Stimulated activated CD4-positive, alpha-beta T cell treated with anti-CD3 and anti-CD28 coated beads, Interleukin-12 subunit alpha, Interleukin-12 subunit beta, amount 100 ng/mL, for 48 hours (primary cell): ENCODE measurements around the gene C16orf46.
A peak's percentile ranks its signal among the peaks of the same experiment; 100 is the strongest.
"Not testable (repeated sequence)": the region's sequence is repeated elsewhere in the genome, so short reads cannot be mapped to it uniquely, and the experiment has no call there.

Experiments
- DNase-seq, 3 donors: peaks; one replicate each; pipeline ENCODE4 v3.0.0-alpha.2; 2020; ENCODE audit warnings: low read depth in 2 of 3, low spot score in 1 of 3

Gene C16orf46, protein sequence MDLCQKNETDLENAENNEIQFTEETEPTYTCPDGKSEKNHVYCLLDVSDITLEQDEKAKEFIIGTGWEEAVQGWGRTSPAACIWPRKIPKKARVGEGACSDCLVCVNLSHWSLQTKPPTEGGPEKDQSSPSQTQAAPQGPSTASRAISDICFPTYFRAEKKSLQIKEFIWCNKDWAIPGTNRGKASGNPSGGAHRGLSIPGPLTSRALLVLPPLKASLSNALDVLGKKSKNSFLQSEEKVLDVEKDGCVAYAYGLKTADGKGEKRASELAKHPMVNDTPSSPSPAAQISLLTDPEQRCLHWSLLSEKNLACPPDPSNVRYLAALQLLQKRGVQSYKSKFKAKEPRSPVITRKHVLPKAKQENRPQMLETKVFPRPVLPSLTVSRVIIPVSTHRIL

DNA sequence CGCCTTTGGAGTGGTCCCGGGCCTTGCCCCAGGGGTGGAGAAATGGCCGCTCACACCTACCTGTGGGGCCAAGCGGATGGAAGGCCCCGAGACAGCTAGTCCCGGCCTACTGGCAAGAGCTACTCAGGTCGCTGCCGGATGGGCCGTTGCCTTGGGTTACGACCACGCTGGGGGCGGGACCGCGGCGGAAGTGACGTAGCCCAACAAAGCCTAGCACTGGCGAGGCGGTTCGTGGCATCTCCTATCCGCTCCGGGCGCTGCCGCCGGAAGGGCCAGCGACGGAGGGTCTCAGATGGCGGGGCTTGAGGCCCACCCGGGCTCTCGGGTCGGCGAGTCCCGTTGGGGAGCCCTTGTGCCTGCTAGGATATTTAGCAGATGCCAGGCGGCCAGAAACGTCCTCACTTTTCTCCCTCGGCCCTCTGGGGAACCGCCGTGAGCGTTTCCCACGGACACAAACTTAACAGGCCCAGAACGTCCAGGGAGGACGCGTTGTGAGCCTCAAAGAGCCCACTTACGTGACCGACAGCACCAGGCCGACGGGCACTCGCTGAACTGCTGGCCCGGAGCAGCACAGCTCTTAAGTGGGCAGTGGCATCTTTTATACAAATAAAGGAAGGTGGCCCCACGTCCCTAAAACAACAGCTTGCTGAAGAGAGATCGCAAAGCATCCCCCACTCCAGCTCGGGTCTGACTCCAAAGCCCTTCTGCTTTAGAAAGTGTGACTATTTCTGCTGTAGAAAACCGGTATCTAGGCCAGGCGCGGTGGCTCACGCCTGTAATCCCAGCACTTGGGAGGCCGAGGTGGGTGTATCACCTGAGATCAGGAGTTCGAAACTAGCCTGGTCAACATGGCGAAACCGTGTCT lies at the start of gene C16orf46:
C16orf46 (minus strand) TSS at position 163 of the 865 bp plus-strand sequence. CDS start 13,283 bp downstream, outside the sequence.
- DNase-seq: peak; percentile 95 to 97 (median 96)

GRCh38 chr16:81123092-81123852 lies 46.2 kb upstream of the C16orf46 start:
- no peak for DNase-seq

DNA sequence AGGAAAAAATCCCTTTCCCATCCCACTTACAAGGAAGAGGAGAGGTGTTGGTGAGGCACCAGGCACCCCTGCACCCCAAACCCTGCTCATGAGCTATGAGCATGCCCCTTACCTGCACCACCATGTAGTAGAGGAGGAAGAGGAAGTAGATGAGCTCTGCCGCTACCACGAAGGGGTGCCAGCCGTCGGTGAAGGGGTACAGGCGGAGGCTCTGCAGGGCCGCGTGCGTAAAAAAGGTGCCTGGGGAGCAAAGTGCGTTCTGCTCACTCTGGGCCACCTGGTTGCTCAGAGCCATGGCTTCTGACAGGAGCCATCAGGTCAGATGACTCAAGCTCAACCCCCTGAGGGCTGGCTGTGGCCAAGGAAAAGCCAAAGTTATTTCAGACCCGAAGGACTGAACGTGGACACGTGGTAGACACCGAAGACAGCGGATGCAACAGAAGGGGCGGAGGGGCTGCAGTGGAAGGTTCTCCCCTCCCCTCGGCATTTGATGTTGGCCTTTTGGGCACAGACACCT lies 44.5 kb upstream of the C16orf46 start:
- DNase-seq: no peak

- DNase-seq: no peak
Observed at GRCh38 chr16:81117436-81117835, 40.4 kb upstream of the C16orf46 start.

DNA sequence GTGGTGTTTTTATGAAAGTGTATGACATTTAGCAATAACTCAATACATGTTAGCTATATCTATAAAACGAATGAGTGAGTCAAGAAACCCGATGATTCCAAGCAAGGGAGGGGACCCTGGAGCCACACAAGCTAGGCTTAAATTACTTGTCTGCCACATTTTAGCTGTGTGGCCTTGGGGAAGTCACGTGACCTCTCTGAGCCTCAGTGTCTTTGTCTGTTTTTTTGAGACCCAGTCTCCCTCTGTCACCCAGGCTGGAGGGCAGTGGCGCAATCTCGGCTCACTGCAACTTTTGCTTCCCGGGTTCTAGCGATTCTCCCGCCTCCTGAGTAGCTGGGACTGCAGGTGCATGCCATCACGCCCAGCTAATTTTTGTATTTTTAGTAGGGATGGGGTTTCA lies 39.2 kb upstream of the C16orf46 start:
- no peak for DNase-seq

- no peak for DNase-seq
Observed at GRCh38 chr16:81112453-81112852, 35.4 kb upstream of the C16orf46 start.

GRCh38 chr16:81109274-81109673 lies 32.2 kb upstream of the C16orf46 start:
- not testable (repeated sequence) for DNase-seq

GRCh38 chr16:81107511-81107910 lies 30.5 kb upstream of the C16orf46 start:
- no peak for DNase-seq

DNA sequence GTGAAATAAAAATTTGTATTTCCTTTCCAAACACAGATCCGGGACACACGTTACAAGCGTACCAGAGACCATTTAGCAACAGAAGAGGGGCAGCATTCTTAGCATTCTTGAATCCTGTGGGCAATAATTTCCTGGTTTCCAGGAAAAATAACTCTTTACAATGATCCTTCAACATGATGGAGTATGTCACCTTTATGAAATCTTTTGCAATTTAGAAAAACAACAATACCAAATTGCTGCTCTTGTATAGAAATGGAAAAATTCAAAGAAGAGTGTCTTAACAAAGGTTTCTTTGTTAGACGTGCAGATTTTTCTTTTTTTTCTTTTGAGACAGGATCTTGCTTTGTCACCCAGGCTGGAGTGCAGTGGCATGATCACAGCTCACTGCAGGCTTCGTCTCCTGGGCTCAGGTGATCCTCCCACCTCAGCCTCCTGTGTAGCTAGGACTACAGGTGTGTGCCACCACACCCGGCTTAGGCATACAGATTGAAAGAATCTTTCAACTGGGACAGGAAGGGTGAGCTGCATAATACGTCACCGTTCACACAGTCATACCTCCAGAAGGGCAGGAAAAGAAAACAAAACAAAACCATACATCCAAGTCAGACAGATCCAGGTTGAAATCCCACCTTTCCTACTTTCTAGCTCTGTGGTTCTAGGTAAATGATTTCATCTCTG lies 29.9 kb upstream of the C16orf46 start:
- no peak for DNase-seq

GRCh38 chr16:81105946-81106345 lies 28.9 kb upstream of the C16orf46 start:
- no peak for DNase-seq

DNA sequence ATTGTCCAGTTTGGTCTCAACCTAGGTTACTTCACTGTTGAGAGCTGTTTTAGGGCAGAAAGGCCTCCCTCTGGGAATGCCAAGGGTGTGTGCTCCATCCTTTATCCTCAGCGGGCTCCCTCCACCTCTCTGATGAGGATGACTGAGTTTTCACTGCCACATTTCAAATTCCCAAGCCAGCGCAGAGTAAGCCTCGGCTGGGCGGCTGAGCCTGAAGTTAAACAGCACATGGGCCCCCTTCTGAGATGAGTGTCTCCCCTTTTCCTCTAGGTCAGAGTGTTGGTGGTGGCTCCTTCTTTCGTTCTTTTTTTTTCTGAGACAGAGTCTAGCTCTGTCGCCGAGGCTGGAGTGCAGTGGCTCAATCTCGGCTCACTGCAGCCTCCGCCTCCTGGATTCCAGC lies 24.7 kb upstream of the C16orf46 start:
- DNase-seq: no peak

DNA sequence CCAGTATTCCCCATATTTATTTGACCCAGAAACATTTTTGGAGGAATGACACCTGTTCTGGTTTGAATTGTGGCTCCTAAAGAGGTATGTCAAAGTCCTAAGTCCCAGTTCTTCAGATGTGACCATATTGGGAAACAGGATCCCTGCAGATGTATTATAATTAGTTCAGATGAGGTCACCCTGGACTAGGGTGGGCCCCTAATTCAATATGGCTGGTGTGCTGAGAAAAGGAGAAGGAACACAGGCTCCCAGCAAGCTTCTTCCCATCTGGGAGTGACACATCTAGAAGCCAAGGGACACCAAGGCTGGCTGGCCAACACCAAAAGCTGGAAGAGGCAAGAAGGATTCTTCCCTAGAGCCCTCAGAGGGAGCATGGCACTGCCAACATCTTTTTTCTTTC lies 22.9 kb upstream of the C16orf46 start:
- no peak for DNase-seq

DNA sequence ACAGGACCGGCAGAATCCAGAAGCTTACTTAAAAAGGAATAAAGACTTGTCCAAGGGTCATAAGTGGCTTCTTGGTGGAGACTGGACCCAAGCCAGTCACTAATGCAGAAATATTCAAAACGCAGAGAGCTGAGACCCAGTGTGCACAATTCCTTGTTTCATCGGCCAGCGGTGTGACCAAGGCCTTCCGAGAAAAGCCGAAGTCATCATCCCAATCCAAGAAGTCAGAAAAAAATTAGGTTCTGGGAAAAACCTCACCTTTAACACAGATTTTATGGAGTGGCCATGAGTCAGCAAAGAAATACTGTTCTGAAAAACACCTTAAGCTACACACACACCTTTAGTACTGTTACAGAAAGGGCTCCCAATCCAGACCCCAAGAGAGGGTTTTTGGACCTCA lies 20.2 kb upstream of the C16orf46 start:
- DNase-seq: no peak

- no peak for DNase-seq
Observed at GRCh38 chr16:81096715-81097208, 19.7 kb upstream of the C16orf46 start.

DNA sequence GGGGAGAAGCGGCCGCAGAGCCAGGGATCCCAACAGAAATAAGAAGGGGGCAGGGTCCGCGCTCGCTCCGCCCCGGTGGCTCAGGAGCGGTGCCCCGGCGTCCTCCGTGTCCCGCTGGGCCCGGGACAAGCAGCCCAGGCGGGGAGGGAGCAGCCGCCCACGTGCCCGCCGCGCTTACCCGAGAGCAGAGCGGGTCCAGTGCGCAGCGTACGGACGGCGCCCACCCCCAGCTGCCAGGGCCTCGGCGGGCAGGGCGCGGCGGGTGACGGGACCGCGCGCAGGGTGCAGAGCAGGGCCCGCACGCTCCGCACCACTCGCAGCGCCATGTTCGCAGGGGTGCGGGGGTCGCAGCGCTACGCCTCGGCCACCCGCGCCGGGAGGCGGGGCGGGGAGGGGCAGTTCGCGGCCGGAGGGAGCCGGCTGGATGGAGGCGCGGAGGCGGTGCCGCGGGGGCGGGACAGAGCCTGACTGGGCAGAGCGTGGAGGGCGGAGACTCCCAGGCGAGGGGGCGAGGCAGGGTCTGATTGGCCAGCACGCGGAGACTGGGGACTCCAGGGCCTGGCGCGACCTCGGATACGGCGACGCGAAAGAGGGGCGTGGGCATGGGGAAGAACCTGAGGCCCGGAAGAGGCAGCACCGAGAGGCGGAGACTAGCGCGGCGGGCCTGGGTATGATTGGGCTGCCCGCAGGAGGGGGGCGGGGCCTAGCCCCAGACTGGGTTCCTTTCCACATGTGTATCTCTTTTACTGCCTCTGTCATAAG lies 19.1 kb upstream of the C16orf46 start, which contains the start of gene GCSH:
GCSH (minus strand) TSS at position 443 of the 762 bp plus-strand sequence; CDS start at position 326, 117 bp downstream.
- peak; percentile 93 to 98 (median 96) for DNase-seq

DNA sequence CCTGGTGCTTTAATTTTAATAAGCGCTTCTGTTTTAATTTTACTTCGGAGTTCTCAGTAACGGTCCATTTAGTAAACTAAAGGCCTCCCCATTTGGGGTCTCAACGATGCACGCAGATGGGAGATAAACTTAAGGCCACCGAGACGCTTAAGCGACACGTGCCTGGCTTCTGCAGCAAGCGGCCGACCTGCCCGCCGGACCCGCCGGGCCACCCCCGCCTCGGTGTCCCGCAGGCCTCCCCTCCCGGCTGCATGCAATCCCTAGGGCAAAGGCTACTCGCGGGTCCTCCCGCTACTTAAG lies 18.6 kb upstream of the C16orf46 start:
- no peak for DNase-seq

DNA sequence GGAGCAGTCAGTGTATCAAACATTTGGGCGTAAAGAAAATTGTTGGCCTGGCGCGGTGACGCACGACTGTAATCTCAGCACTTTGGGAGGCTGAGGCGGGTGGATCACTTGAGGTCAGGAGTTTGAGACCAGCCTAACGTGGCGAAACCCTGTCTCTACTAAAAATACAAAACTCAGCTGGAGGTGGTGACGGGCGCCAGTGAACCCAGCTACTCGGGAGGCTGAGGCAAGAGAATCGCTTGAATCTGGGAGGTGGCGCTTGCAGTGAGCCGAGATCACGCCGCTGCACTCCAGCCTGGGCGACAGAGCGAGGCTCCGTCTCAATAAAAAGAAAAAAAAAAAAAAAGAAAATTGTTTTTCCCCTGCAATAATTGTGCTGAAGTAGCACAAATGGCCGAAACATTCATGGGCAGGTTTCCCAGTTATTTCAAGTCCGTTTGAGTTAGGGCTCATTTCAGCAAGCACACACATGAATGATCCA lies 17.8 kb upstream of the C16orf46 start:
- no peak for DNase-seq

GRCh38 chr16:81088836-81089235 lies 11.8 kb upstream of the C16orf46 start:
- no peak for DNase-seq

- DNase-seq: no peak
Observed at GRCh38 chr16:81081014-81081413, 4.0 kb upstream of the C16orf46 start.

DNA sequence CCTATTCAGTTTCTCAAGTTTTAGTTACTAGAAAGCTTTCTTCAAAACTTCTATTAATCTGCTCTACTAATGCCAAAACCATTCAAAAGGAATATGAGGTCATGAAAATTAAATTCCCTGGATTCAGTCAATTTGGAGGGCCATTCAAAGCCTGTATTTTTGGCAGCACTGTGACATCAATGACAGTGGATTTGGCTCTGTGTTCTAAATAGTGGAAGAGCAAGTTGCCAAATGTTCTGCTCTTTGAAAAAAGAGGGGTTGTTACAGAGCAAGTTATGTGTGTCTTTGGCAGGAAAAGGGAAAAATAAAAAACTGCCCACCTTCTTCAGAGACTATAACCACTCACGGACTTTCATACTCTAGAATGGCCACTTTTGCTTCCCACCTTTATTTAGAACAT lies 3.2 kb upstream of the C16orf46 start:
- no peak for DNase-seq
